ENCODE results near the gene VPS4B. TPM values are rescaled to one million over a fixed set of nuclear protein-coding genes. Genes with fewer than 3 reads are reported as not detected.

Gene VPS4B
- polyA plus RNA-seq, 1 donor from 2014 or later, result 30.5 TPM

- Histone ChIP-seq H4K20me1 (ENCODE audit: insufficient read depth) (no peaks in the 10 kb centered on the region), H3K36me3 (ENCODE audit: insufficient read depth, low read length) (no peaks in the 10 kb centered on the region), H3K27me3 (ENCODE audit: insufficient read depth, low read depth, low read length) (no peaks in the 10 kb centered on the region), H3K4me2 (ENCODE audit: low read length) (no peak overlapping the region), H3K79me2 (replicated peaks; ENCODE audit: insufficient read depth, low read length) (no peaks in the 10 kb centered on the region), H3K9me3 (ENCODE audit: low read length) (no peaks in the 10 kb centered on the region), H3K27ac (ENCODE audit: low read length) (no peak overlapping the region), H3K9me2 (ENCODE audit: insufficient read depth, low read length) (no peaks in the 10 kb centered on the region), H3F3A (ENCODE audit: insufficient read depth, low read length, poor library complexity, severe bottlenecking) (no peaks in the 10 kb centered on the region), H3K9ac (ENCODE audit: low read length) (no peak overlapping the region), H2AFZ (ENCODE audit: low read depth, low read length) (no peak overlapping the region), H3K4me3 (ENCODE audit: low read length) (no peak overlapping the region)
- TF ChIP-seq RAD21 (conservative IDR thresholded peaks at IDR 0.05) (no peak), EP300 (conservative IDR thresholded peaks at IDR 0.05; ENCODE audit: poor library complexity, severe bottlenecking) (no peak), TAF1 (IDR thresholded peaks at IDR 0.05; ENCODE audit: low read depth) (no peak), SMC3 (conservative IDR thresholded peaks at IDR 0.05; ENCODE audit: poor library complexity) (no peak), EZH2 (IDR thresholded peaks at IDR 0.05; ENCODE audit: borderline replicate concordance, insufficient read depth, low read length, poor library complexity, severe bottlenecking) (no peak), CTCF (IDR thresholded peaks at IDR 0.05; ENCODE audit: poor library complexity, severe bottlenecking) (no peak), MXI1 (conservative IDR thresholded peaks at IDR 0.05; ENCODE audit: poor library complexity, severe bottlenecking) (no peak), REST (IDR thresholded peaks at IDR 0.05; ENCODE audit: borderline replicate concordance) (no peak), POLR2AphosphoS5 (IDR thresholded peaks at IDR 0.05) (no peak)
Observed at GRCh38 chr18:63440219-63440618, 17.9 kb upstream of the VPS4B start.

- Histone ChIP-seq H3K27me3 (ENCODE audit: insufficient read depth, low read depth, low read length) (no peaks in the 10 kb centered on the region), H2AFZ (ENCODE audit: low read depth, low read length) (no peak overlapping the region), H3K9me2 (ENCODE audit: insufficient read depth, low read length) (no peaks in the 10 kb centered on the region), H3K79me2 (replicated peaks; ENCODE audit: insufficient read depth, low read length) (no peaks in the 10 kb centered on the region), H3F3A (ENCODE audit: insufficient read depth, low read length, poor library complexity, severe bottlenecking) (no peaks in the 10 kb centered on the region), H3K9me3 (ENCODE audit: low read length) (no peaks in the 10 kb centered on the region), H3K4me2 (ENCODE audit: low read length) (no peak overlapping the region), H3K36me3 (ENCODE audit: insufficient read depth, low read length) (no peaks in the 10 kb centered on the region), H3K4me3 (ENCODE audit: low read length) (no peak overlapping the region), H4K20me1 (ENCODE audit: insufficient read depth) (no peaks in the 10 kb centered on the region), H3K9ac (ENCODE audit: low read length) (no peak overlapping the region), H3K27ac (ENCODE audit: low read length) (no peak overlapping the region)
- TF ChIP-seq SMC3 (conservative IDR thresholded peaks at IDR 0.05; ENCODE audit: poor library complexity) (peak; percentile 79), EZH2 (IDR thresholded peaks at IDR 0.05; ENCODE audit: borderline replicate concordance, insufficient read depth, low read length, poor library complexity, severe bottlenecking) (no peak), TAF1 (IDR thresholded peaks at IDR 0.05; ENCODE audit: low read depth) (no peak), EP300 (conservative IDR thresholded peaks at IDR 0.05; ENCODE audit: poor library complexity, severe bottlenecking) (no peak), CTCF (IDR thresholded peaks at IDR 0.05; ENCODE audit: poor library complexity, severe bottlenecking) (peak; percentile 89), REST (IDR thresholded peaks at IDR 0.05; ENCODE audit: borderline replicate concordance) (no peak), RAD21 (conservative IDR thresholded peaks at IDR 0.05) (peak; percentile 86), POLR2AphosphoS5 (IDR thresholded peaks at IDR 0.05) (no peak), MXI1 (conservative IDR thresholded peaks at IDR 0.05; ENCODE audit: poor library complexity, severe bottlenecking) (no peak)
Observed at GRCh38 chr18:63439334-63439733, 17.1 kb upstream of the VPS4B start.

All from neural cell (in vitro differentiated cells).